HL-60 (cell line): ENCODE data around the gene WASHC3.

Source experiments
- CTCF ChIP-seq: IDR thresholded peaks from one replicate; pipeline ENCODE4 v1.5.1; 2011; ENCODE audit warnings: low read length, control low read depth, inconsistent platforms; ENCODE audit not compliant: insufficient read depth
- GABPA ChIP-seq: IDR thresholded peaks from 2 replicates; pipeline ENCODE4 v1.6.1; 2012; ENCODE audit warnings: low read depth
- POLR2AphosphoS5 ChIP-seq: IDR thresholded peaks from 2 replicates; pipeline ENCODE4 v1.6.1; 2012; ENCODE audit warnings: low read depth

DNA sequence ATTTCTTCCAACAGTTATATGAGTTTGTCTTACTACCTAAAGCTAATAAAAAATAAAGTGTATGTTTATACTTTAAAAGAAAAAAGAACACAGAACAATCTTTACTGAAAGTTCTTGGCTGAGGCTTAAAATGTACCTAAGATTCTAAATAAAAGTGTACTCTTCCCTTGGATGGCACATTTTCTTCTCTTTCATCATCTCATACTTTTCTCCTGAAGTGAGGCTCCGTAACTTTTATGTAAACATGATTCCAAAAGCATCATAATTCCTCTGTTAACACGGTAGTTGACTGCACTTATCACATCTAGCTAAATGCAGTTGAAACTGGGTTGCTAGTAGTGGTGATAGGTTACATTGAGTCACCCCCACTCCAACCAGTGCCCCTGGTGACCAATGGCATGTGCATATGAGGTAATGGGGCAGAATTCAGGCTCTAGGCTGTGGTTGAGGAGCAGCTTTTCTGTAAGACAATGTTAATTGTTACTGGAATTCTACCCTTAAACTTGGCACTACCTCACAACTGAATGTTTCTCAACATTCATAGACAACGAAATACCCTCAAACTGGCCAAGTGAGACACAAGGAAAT is 38.4 kb downstream of the WASHC3 start:
- no peak for TF ChIP-seq CTCF
- no peak for TF ChIP-seq GABPA
- no peak for TF ChIP-seq POLR2AphosphoS5
